ENCODE data around the gene NPAS4.
"Not testable (repeated sequence)": the region's sequence is repeated elsewhere in the genome, so short reads cannot be mapped to it uniquely, and the experiment has no call there.

NPAS4 gene

DNA sequence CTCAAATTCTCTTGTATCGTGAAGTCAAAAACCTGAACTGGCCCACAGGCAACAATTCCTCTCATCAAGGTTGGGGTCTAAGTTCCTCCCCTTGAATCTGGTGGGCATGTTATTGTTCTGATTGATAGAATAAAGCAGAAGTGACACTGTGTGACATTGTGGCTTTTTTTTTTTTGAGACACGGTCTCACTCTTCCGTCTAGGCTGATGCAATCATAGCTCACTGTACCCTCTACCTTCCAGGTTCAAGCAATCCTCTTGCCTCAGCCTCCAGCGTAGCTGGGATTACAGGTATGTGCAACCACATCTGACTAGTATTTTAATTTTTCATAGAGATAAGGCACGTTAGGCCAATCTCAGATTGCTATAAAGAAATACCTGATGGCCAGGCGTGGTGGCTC, 37.0 kb downstream of the NPAS4 start:
- DNase-seq (ENCODE audit: low read depth) = no peak
- no peak overlapping the region for H3K4me3 ChIP-seq (ENCODE audit: low read depth, low read length)
- TF ChIP-seq, protein P1, sequence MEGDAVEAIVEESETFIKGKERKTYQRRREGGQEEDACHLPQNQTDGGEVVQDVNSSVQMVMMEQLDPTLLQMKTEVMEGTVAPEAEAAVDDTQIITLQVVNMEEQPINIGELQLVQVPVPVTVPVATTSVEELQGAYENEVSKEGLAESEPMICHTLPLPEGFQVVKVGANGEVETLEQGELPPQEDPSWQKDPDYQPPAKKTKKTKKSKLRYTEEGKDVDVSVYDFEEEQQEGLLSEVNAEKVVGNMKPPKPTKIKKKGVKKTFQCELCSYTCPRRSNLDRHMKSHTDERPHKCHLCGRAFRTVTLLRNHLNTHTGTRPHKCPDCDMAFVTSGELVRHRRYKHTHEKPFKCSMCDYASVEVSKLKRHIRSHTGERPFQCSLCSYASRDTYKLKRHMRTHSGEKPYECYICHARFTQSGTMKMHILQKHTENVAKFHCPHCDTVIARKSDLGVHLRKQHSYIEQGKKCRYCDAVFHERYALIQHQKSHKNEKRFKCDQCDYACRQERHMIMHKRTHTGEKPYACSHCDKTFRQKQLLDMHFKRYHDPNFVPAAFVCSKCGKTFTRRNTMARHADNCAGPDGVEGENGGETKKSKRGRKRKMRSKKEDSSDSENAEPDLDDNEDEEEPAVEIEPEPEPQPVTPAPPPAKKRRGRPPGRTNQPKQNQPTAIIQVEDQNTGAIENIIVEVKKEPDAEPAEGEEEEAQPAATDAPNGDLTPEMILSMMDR (IDR thresholded peaks at IDR 0.05; ENCODE audit: low read depth, low read length, missing control alignments) = no peak

DNA sequence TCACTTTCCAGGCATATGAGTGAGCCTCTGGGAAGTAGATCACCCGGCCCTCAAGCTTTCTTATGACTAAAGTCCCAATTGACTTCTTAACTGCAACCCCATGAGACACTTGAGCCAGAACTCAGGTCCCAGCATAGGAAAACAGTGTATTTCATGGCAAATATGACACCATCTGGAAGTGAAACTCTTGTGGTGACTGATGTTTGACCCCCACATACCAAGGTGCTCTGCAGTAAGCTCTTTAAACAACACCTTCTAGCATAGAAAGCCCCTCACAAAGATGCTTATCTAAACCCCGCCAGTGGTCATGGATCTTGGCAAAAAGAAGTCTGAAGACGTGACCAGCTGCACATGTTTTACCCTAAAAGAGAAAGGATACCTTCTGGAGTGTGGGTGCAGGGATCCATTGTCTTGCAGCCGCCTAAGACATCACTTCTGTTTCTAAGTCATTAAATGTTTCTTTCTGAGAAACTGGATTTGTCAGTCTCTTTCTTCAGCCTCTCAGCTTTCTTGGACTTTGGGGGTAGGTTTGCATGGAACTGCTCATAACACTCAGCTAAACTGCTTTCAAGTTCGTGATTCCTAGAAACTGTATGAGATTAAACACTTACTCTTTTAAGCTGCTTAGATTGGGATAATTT, 38.4 kb downstream of the NPAS4 start:
- TF ChIP-seq, protein P1 (IDR thresholded peaks at IDR 0.05; ENCODE audit: low read depth, low read length, missing control alignments) = no peak
- H3K4me3 ChIP-seq (ENCODE audit: low read depth, low read length) = no peak overlapping the region
- no peak for DNase-seq (ENCODE audit: low read depth)

DNA sequence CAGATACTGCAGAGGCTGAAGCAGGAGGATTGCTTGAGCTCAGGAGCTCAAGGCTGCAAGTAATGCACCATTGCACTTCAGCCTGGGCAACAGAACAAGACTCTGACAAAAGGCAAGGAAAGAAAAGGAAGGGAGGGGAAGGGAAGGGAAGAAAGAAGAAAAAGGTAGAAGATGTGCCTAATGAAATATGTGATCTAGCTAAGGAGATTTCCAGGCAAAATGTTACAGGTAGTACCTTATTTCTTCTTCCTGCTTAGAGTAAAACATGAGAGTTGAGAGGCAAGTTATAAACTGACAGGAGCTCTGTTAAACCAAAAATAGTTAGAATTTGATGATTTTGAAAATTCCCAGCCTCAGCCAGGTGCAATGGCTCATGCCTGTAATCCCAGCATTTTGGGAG, 41.2 kb downstream of the NPAS4 start:
- no peak for DNase-seq (ENCODE audit: low read depth)
- TF ChIP-seq, protein P1 (IDR thresholded peaks at IDR 0.05; ENCODE audit: low read depth, low read length, missing control alignments) = no peak
- H3K4me3 ChIP-seq (ENCODE audit: low read depth, low read length) = no peak overlapping the region

DNA sequence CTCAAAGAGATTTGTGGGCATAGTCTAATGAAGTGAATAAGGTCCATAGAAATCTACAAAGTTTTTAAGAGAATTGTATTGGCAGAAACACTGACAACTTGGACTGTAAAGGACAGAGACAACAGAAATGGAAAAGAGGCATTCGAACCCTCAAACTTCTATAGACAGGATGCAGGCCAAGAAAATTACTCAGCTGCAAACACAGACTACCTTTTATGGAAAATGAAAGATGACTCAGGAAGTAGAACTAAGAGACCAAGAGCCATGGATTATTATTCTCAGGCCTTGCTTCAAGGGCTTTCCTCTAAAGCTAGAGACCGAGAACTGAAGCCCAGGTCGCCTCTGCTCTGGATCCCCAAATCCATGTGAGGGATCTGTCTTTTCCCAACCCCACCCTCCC, 42.1 kb downstream of the NPAS4 start:
- no peak overlapping the region for H3K4me3 ChIP-seq (ENCODE audit: low read depth, low read length)
- TF ChIP-seq, protein P1 (IDR thresholded peaks at IDR 0.05; ENCODE audit: low read depth, low read length, missing control alignments) = no peak
- no peak for DNase-seq (ENCODE audit: low read depth)

DNA sequence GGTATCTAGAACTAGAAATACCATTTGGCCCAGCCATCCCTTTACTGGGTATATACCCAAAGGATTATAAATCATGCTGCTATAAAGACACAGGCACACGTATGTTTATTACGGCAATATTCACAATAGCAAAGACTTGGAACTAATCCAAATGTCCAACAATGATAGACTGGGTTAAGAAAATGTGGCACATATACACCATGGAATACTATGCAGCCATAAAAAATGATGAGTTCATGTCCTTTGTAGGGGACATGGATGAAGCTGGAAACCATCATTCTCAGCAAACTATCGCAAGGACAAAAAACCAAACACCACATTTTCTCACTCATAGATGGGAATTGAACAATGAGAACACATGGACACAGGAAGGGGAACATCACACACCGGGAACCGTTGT, 43.3 kb downstream of the NPAS4 start:
- DNase-seq (ENCODE audit: low read depth) = not testable (repeated sequence)

DNA sequence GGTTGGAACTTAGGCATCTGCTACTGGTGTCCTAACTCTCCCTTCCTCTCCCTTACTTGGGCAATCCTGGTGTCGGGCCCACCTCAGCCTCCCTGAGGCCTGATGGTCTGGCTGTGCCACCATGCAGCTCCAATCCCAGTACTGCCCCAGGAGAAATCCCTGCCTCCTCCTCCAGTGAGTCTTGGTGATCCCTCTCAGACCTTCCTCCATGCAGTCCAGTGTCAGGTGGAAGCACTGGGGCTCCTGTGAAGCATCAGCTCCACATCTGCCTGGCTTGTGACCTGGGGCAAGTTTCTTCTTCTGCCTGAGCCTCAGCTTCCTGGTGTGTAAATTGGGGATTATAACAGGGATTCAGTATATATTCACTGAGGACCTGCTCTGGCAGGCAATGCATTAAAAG, 44.1 kb downstream of the NPAS4 start:
- no peak overlapping the region for H3K4me3 ChIP-seq (ENCODE audit: low read depth, low read length)
- TF ChIP-seq, protein P1 (IDR thresholded peaks at IDR 0.05; ENCODE audit: low read depth, low read length, missing control alignments) = no peak
- no peak for DNase-seq (ENCODE audit: low read depth)

More for the DNA sequence above, 43.3 kb downstream of the NPAS4 start:
- not testable (repeated sequence) for H3K4me3 ChIP-seq (ENCODE audit: low read depth, low read length)

DNA sequence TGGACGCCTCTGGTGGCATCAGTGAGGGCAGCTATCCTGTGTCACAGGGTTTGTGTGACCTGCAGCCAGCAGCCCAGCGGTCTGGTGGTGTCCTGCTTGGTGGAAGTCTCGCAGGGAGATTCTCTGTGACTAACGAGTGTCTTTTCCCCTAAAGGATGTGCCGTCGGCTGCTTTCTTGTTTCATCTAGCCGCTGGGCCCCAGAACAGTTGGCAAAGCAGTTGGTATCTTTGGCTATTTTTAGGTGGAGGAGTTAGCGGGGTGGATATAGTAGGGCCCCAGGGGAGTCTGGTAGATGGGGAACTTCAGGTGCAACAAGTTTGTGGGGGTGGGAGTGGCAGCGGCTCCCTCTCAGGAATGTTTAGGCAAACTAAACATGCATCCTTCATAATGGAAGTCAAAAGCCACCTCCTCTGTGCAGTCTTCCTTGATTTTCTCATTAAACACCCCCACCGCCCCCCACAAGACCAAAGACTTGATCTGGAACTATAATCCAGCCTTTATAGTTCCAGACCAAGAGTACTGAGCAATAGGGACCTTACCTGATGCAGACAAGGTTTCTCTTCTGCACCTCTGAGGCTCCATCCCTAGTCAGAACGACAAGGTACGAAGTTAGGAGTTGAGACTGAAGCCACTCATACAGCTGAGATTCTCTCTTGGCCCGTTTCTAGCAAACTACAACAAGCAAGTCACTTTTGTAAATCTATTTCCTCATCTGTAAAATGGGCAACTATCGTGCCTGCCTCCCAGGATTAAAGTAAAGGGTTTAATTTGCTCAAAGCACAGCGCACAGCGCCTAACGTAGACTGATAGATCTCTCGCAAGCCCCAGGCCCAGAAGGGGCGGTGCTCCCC, 44.8 kb downstream of the NPAS4 start:
- no peak overlapping the region; the same call in 1 of the 2 replicates for H3K4me3 ChIP-seq (ENCODE audit: low read depth, low read length)
- TF ChIP-seq, protein P1 (IDR thresholded peaks at IDR 0.05; ENCODE audit: low read depth, low read length, missing control alignments) = no peak
- no peak for DNase-seq (ENCODE audit: low read depth)
